HCT116 (cell line): ENCODE measurements around the gene TAMALIN. TPM values are rescaled to one million over a fixed set of nuclear protein-coding genes. Genes with fewer than 3 reads are reported as not detected.

Experiments used
- ATAC-seq: fragments of 200-7000 bp; cut with Tn5 transposase; 2 replicates; pipeline ENCODE4 v1.9.1; 2020; ENCODE audit warnings: mild to moderate bottlenecking, moderate library complexity
- BruUV-seq: library from RNA; stranded (reverse); fragments of 400-500 nt; replicated peaks from 2 replicates; lab custom pipeline; 2021; lab: Mats Ljungman, UMichigan
- CTCF ChIA-PET: fragments of 300-600 bp; sonication (Branson Sonifier 250); formaldehyde crosslinking; loops from one replicate; lab custom pipeline; 2021; ENCODE audit warnings: antibody characterized with exemption; lab: Charles Lee
- POLR2A ChIA-PET: fragments of 300-600, 350-600 bp; sonication (Branson Sonifier 250); formaldehyde crosslinking; loops from one replicate; lab custom pipeline; 2021; ENCODE audit warnings: antibody characterized with exemption; lab: Charles Lee
- RAD21 ChIA-PET, 2 experiments: fragments of 300-600 bp; sonication (Branson Sonifier 250); formaldehyde crosslinking; loops; one replicate each; lab custom pipeline; 2023; ENCODE audit warnings: low total read pairs in 2 of 2; ENCODE audit not compliant: uncharacterized antibody in 2 of 2, unreplicated experiment in 2 of 2, low non-redundant PET in 1 of 2; lab: Charles Lee
- DNase-seq: peaks from one replicate; pipeline ENCODE4 v3.0.0-alpha.2; 2010; ENCODE audit warnings: low read depth, low spot score
- H2AFZ ChIP-seq: fragments of 200-600 bp; shearing (Covaris generic), sonication (generic); 2 replicates; pipeline ENCODE4 v1.6.1; 2017; ENCODE audit warnings: low read depth, mixed run types, mixed read lengths, antibody characterized with exemption, low read length; ENCODE audit not compliant: poor library complexity, severe bottlenecking
- H3K27ac ChIP-seq: 2 replicates; pipeline ENCODE4 v1.5.1; 2012; ENCODE audit warnings: low read depth, low read length
- H3K27me3 ChIP-seq: fragments of 200-600 bp; sonication (generic); 2 replicates; pipeline ENCODE4 v1.6.1; 2016; ENCODE audit warnings: mixed run types, low read length, mixed read lengths; ENCODE audit not compliant: insufficient read depth
- H3K36me3 ChIP-seq, 2 experiments: fragments of 200-500 bp in 1 of 2; fragments of 200-600 bp in 1 of 2; sonication (Bioruptor generic) in 1 of 2; sonication (generic) in 1 of 2; 2 replicates each; pipeline versions ENCODE4 v1.5.1 to v1.6.1; 2014 to 2016; ENCODE audit warnings: low read length in 2 of 2, inconsistent platforms in 1 of 2, mixed read lengths in 1 of 2, mixed run types in 1 of 2; ENCODE audit not compliant: insufficient read depth in 2 of 2, control insufficient read depth in 1 of 2
- H3K4me1 ChIP-seq, 2 experiments: fragments of 200-600 bp in 1 of 2; sonication (generic) in 1 of 2; 2 replicates each; pipeline versions ENCODE4 v1.5.1 to v1.6.1; 2012 to 2017; ENCODE audit warnings: low read length in 2 of 2, inconsistent platforms in 1 of 2, mild to moderate bottlenecking in 1 of 2, mixed read lengths in 1 of 2, mixed run types in 1 of 2, moderate library complexity in 1 of 2; ENCODE audit not compliant: insufficient read depth in 2 of 2, control insufficient read depth in 1 of 2
- H3K4me2 ChIP-seq: fragments of 200-600 bp; sonication (generic); 2 replicates; pipeline ENCODE4 v1.6.1; 2017; ENCODE audit warnings: mixed run types, low read length, mixed read lengths
- H3K4me3 ChIP-seq, 2 experiments: fragments of 200-600 bp in 1 of 2; sonication (generic) in 1 of 2; replicated peaks in 1 of 2; 2 replicates each; pipeline ENCODE4 v1.5.1; 2011 to 2016; ENCODE audit warnings: low read length in 2 of 2, control low read depth in 1 of 2, low read depth in 1 of 2, mild to moderate bottlenecking in 1 of 2, mixed read lengths in 1 of 2, mixed run types in 1 of 2
- H3K79me2 ChIP-seq: fragments of 200-600 bp; sonication (generic); 2 replicates; pipeline ENCODE4 v1.6.1; 2017; ENCODE audit warnings: mild to moderate bottlenecking, mixed run types, low read length, moderate library complexity, mixed read lengths; ENCODE audit not compliant: insufficient read depth
- H3K9ac ChIP-seq: fragments of 200-600 bp; sonication (generic); 2 replicates; pipeline ENCODE4 v1.6.1; 2016; ENCODE audit warnings: low read length, mixed read lengths
- H3K9me2 ChIP-seq: fragments of 200-600 bp; sonication (generic), shearing (Covaris generic); 2 replicates; pipeline ENCODE4 v1.6.1; 2017; ENCODE audit warnings: mixed run types, mild to moderate bottlenecking, moderate library complexity; ENCODE audit not compliant: insufficient read depth
- H3K9me3 ChIP-seq, 2 experiments: fragments of 200-500 bp in 1 of 2; fragments of 200-600 bp in 1 of 2; sonication (Bioruptor generic) in 1 of 2; sonication (generic) in 1 of 2; 2 replicates each; pipeline ENCODE4 v1.6.1; 2014 to 2017; ENCODE audit warnings: low read length in 2 of 2, mixed read lengths in 2 of 2, inconsistent platforms in 1 of 2, low read depth in 1 of 2, mild to moderate bottlenecking in 1 of 2, mixed run types in 1 of 2, moderate library complexity in 1 of 2; ENCODE audit not compliant: control insufficient read depth in 1 of 2, insufficient read depth in 1 of 2
- H4K20me1 ChIP-seq: fragments of 200-600 bp; sonication (generic), shearing (Covaris generic); 2 replicates; pipeline ENCODE4 v1.6.1; 2017; ENCODE audit warnings: mixed run types, mild to moderate bottlenecking, moderate library complexity; ENCODE audit not compliant: insufficient read depth
- CBX3 ChIP-seq: IDR thresholded peaks from 2 replicates; pipeline ENCODE4 v1.6.1; 2012; ENCODE audit warnings: low read depth
- EGR1 ChIP-seq: IDR thresholded peaks from 2 replicates; pipeline ENCODE4 v1.6.1; 2012; ENCODE audit warnings: low read depth
- EZH2 ChIP-seq: fragments of 200-600 bp; sonication (generic); IDR thresholded peaks from 2 replicates; pipeline ENCODE4 v1.6.1; 2017; ENCODE audit warnings: antibody characterized with exemption, mixed run types
- FOSL1 ChIP-seq: IDR thresholded peaks from 2 replicates; pipeline ENCODE4 v1.6.1; 2012; ENCODE audit warnings: low read depth
- JUND ChIP-seq: IDR thresholded peaks from 2 replicates; pipeline ENCODE4 v1.6.1; 2012
- POLR2A ChIP-seq: IDR thresholded peaks from 2 replicates; pipeline ENCODE4 v1.7.0; 2011; ENCODE audit warnings: borderline replicate concordance; ENCODE audit not compliant: insufficient read depth, insufficient read length; ENCODE audit errors: extremely low read depth
- POLR2AphosphoS5 ChIP-seq: IDR thresholded peaks from 2 replicates; pipeline ENCODE4 v1.6.1; 2011; ENCODE audit warnings: mild to moderate bottlenecking, low read depth, low read length, moderate library complexity
- SIN3A ChIP-seq: IDR thresholded peaks from 2 replicates; pipeline ENCODE4 v1.6.1; 2012; ENCODE audit warnings: low read depth
- SP1 ChIP-seq: IDR thresholded peaks from 2 replicates; pipeline ENCODE4 v1.6.1; 2012; ENCODE audit warnings: low read depth
- SRF ChIP-seq: IDR thresholded peaks from 2 replicates; pipeline ENCODE4 v1.6.1; 2012; ENCODE audit warnings: low read depth
- TCF7L2 ChIP-seq: IDR thresholded peaks from 2 replicates; pipeline ENCODE4 v1.7.0; 2011; ENCODE audit warnings: borderline replicate concordance, inconsistent platforms; ENCODE audit not compliant: insufficient read depth, insufficient read length; ENCODE audit errors: extremely low read depth
- YY1 ChIP-seq: IDR thresholded peaks from 2 replicates; pipeline ENCODE4 v1.6.1; 2011; ENCODE audit warnings: low read length, low read depth, moderate library complexity, mild to moderate bottlenecking; ENCODE audit not compliant: insufficient replicate concordance; ENCODE audit errors: extremely low read depth
- ZFX ChIP-seq: fragments of 450-650 bp; IDR thresholded peaks from 2 replicates; pipeline ENCODE4 v1.6.1; 2017
- ZNF274 ChIP-seq: fragments of 200-500 bp; sonication (Bioruptor generic); IDR thresholded peaks from 2 replicates; pipeline ENCODE4 v1.6.1; 2014; ENCODE audit warnings: mild to moderate bottlenecking, low read depth, low read length, inconsistent platforms
- intact Hi-C: fragments of 100-400 bp; cut with micrococcal nuclease; formaldehyde crosslinking; loops from 2 replicates; pipeline ENCODE4 v1.10.0; 2022
- total RNA-seq: library from RNA; stranded (reverse); gene quantifications from one replicate; pipeline ENCODE4 v1.2.1, GENCODE V29; 2021; ENCODE audit not compliant: unreplicated experiment
- TF ChIP-seq, protein P1 (sequence below): IDR thresholded peaks from 2 replicates; pipeline ENCODE4 v1.6.1; 2012
- TF ChIP-seq, protein P2 (sequence below), 3 experiments: fragments of 200-600 bp in 1 of 3; sonication (generic) in 1 of 3; IDR thresholded peaks in 2 of 3; conservative IDR thresholded peaks in 1 of 3; 2 replicates each; pipeline ENCODE4 v1.5.1; 2012 to 2017; ENCODE audit warnings: low read depth in 2 of 3, low read length in 2 of 3, antibody characterized with exemption in 1 of 3, borderline replicate concordance in 1 of 3, control low read depth in 1 of 3, mild to moderate bottlenecking in 1 of 3, mixed read lengths in 1 of 3, mixed run types in 1 of 3, moderate library complexity in 1 of 3; ENCODE audit not compliant: insufficient read depth in 1 of 3

TAMALIN gene
- total RNA-seq, 1 experiment from 2014 or later, result 1.1 TPM

DNA sequence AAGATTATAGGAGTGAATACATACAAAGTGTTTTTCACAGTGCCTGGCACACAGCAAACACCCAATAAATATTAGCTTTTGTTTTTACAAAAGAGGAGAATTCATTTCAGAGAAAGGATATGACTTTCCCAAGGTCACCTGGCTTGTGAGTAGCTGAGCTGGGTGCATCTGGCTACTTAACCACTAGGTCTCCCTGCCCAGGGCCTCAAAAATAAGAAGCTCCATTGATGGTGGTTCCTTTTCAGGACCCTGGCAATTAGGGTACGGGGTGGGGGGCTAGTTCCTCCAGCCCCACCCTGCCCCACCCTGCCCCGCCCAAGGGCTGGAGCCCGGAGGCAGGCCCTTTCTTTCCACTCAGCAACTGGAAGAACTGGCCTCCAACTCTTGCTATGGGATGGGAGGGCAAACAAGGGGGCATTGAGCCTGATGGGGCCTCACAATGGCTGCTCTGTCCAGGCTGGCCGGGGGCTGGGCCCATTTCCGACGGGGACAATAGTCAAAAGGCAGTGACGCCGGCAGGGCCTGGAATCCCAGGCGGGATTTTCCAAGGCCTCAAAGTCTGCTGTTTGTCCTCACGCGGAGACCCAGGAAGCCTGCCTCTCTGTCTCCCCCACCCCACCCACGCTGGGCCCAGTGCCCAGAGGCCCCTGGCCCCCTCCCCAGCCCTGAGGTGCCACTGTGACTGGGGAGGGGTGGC lies 54.9 kb downstream of the TAMALIN start:
- ChIA-PET RAD21 (no interaction called here), CTCF (interaction anchor here (5.7 kb wide), 1 partner anchor 36 kb away, joined by 27 read pairs; no protein-coding TSS in a partner anchor), POLR2A (interaction anchor here (2.2 kb wide), 1 partner anchor 10 kb away, joined by 15 read pairs; the partner anchor contains the start of gene NR4A1)
- DNase-seq (no peak), ATAC-seq (no peak)
- no TSS peak for BruUV-seq
- H2AFZ ChIP-seq, result no peak overlapping the region
- no peak overlapping the region for H3K4me2 ChIP-seq
- peaks cover 0 to 20% of the 10 kb centered on the region in 2 experiments; a peak in 2 of 4 replicates for H3K4me1 ChIP-seq
- intact Hi-C loops, result no loop called here
- no peak overlapping the region for H3K9ac ChIP-seq
- H3K79me2 ChIP-seq, result no peaks in the 10 kb centered on the region
- H4K20me1 ChIP-seq, result no peaks in the 10 kb centered on the region
- H3K4me3 ChIP-seq, result no peak overlapping the region
- no peaks in the 10 kb centered on the region for H3K27me3 ChIP-seq
- no peak for TF ChIP-seq ZNF274
- no peak for TF ChIP-seq FOSL1
- TF ChIP-seq POLR2A, result no peak
- TF ChIP-seq SIN3A, result no peak
- no peaks in the 10 kb centered on the region for H3K9me2 ChIP-seq
- no peak overlapping the region for H3K27ac ChIP-seq
- H3K36me3 ChIP-seq, result peaks cover 0 to 8% of the 10 kb centered on the region in 2 experiments; a peak in 2 of 4 replicates
- no peaks in the 10 kb centered on the region for H3K9me3 ChIP-seq

DNA sequence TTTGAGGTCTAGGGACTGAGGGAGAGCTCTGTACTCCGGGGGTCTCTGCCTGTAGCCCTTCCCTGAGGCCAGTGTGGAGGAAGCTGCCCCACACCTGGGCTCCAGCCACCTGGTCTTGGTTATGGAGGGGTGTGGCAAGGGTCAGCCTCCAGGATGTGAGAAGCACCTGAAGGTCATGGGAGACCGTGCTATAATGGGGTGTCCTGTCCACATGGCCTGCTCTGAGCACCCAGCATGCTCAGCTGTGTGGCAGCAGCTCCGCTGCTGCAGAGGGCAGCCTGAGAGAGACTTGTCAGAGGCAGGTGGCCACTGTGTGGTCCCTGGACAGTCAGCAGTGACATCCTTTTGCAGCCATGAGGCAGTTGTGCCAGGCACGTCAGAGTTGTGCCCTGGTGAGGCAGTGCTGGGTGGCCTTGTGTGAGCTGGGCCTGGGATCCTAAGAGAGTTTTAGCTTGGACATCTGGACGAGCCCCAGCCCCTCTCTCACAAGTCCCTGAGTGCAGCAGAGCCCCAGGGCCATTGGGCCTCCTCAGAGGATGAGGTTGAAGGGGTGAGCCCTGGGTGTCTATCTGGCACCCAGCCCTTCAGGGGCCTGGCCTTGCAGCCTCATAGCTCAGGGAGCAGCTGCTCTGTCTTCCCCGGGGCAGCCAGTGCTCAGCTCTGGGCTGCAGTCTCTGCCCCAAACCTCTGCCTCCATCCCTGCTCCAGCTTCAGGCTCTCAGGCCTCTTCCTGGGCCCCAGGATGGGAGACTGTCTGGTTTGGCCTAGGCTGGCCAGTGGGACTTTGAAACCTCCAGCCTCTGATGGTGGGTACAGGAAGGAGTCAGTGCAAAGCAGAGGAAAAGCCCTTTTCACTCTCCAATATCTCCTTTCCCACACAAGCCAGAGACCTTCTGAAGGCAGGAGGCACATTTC lies 55.7 kb downstream of the TAMALIN start:
- DNase-seq, result no peak
- Histone ChIP-seq H3K4me1 (peaks cover 0 to 20% of the 10 kb centered on the region in 2 experiments; a peak in 2 of 4 replicates), H3K4me3 (no peak overlapping the region), H3K27ac (no peak overlapping the region), H3K27me3 (no peaks in the 10 kb centered on the region), H3K4me2 (no peak overlapping the region), H3K36me3 (peaks cover 0 to 2% of the 10 kb centered on the region in 2 experiments; a peak in 2 of 4 replicates), H2AFZ (no peak overlapping the region), H4K20me1 (no peaks in the 10 kb centered on the region), H3K79me2 (no peaks in the 10 kb centered on the region), H3K9ac (no peak overlapping the region), H3K9me3 (no peaks in the 10 kb centered on the region), H3K9me2 (no peaks in the 10 kb centered on the region)
- no peak for ATAC-seq
- CTCF ChIA-PET, result interaction anchor here (5.7 kb wide), 1 partner anchor 37 kb away, joined by 27 read pairs; no protein-coding TSS in a partner anchor
- BruUV-seq, result no TSS peak
- POLR2A ChIA-PET, result interaction anchor here (2.2 kb wide), 1 partner anchor 11 kb away, joined by 15 read pairs; the partner anchor contains the start of gene NR4A1
- RAD21 ChIA-PET, result interaction anchor here in 1 of 2 experiments (0.6 kb wide), 1 partner anchor 38 kb away, joined by 5 read pairs; no protein-coding TSS in a partner anchor
- intact Hi-C loops, result no loop called here
- TF ChIP-seq ZFX, result no peak
- TF ChIP-seq CBX3, result no peak
- no peak for TF ChIP-seq SRF
- no peak for TF ChIP-seq YY1
- no peak for TF ChIP-seq POLR2AphosphoS5
- TF ChIP-seq JUND, result no peak
- TF ChIP-seq, protein P1, sequence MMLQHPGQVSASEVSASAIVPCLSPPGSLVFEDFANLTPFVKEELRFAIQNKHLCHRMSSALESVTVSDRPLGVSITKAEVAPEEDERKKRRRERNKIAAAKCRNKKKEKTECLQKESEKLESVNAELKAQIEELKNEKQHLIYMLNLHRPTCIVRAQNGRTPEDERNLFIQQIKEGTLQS, result no peak
- TF ChIP-seq TCF7L2, result no peak
- TF ChIP-seq SIN3A, result no peak
- no peak for TF ChIP-seq SP1
- TF ChIP-seq FOSL1, result no peak
- TF ChIP-seq EZH2, result no peak
- TF ChIP-seq, protein P2, sequence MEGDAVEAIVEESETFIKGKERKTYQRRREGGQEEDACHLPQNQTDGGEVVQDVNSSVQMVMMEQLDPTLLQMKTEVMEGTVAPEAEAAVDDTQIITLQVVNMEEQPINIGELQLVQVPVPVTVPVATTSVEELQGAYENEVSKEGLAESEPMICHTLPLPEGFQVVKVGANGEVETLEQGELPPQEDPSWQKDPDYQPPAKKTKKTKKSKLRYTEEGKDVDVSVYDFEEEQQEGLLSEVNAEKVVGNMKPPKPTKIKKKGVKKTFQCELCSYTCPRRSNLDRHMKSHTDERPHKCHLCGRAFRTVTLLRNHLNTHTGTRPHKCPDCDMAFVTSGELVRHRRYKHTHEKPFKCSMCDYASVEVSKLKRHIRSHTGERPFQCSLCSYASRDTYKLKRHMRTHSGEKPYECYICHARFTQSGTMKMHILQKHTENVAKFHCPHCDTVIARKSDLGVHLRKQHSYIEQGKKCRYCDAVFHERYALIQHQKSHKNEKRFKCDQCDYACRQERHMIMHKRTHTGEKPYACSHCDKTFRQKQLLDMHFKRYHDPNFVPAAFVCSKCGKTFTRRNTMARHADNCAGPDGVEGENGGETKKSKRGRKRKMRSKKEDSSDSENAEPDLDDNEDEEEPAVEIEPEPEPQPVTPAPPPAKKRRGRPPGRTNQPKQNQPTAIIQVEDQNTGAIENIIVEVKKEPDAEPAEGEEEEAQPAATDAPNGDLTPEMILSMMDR (IDR thresholded peaks at IDR 0.05 in 2 of 3, conservative IDR thresholded peaks at IDR 0.05 in 1 of 3; ENCODE audit: borderline replicate concordance in 1 of 3, insufficient read depth in 1 of 3, low read depth in 2 of 3, low read length in 2 of 3), result no peak
- no peak for TF ChIP-seq EGR1
